CD14-positive monocyte (primary cell): ENCODE results near the gene TSHZ2. TPM values are rescaled to one million over a fixed set of nuclear protein-coding genes. Genes with fewer than 3 reads are reported as not detected.

Experiments
- DNase-seq, 3 donors: peaks; one replicate each; pipeline ENCODE4 v3.0.0-alpha.2; 2011 to 2022
- H2AFZ ChIP-seq: 2 replicates; pipeline ENCODE4 v1.6.0; 2012; ENCODE audit warnings: mild to moderate bottlenecking, low read depth, low read length, inconsistent platforms; ENCODE audit not compliant: insufficient read depth, poor library complexity, severe bottlenecking
- H3K27ac ChIP-seq, 2 donors: 1 replicate in 1 of 2; 2 replicates in 1 of 2; pipeline ENCODE4 v1.5.1; 2012 to 2013; ENCODE audit warnings: low read length in 2 of 2, control low read depth in 1 of 2, inconsistent platforms in 1 of 2, low read depth in 1 of 2, mild to moderate bottlenecking in 1 of 2
- H3K27me3 ChIP-seq, 2 donors: one replicate each; pipeline versions ENCODE4 v1.6.0 to v1.6.1; 2011 to 2013; ENCODE audit warnings: low read length in 2 of 2; ENCODE audit not compliant: control insufficient read depth in 2 of 2, insufficient read depth in 2 of 2
- H3K36me3 ChIP-seq, 2 donors: replicated peaks in 1 of 2; 1 replicate in 1 of 2; 2 replicates in 1 of 2; pipeline versions ENCODE4 v1.5.1 to v1.6.1; 2012 to 2013; ENCODE audit warnings: low read length in 2 of 2, control low read depth in 1 of 2, inconsistent platforms in 1 of 2, mild to moderate bottlenecking in 1 of 2; ENCODE audit not compliant: insufficient read depth in 2 of 2, control insufficient read depth in 1 of 2
- H3K4me1 ChIP-seq, 2 donors: 1 replicate in 1 of 2; 2 replicates in 1 of 2; pipeline versions ENCODE4 v1.5.1 to v1.6.1; 2012 to 2013; ENCODE audit warnings: low read length in 2 of 2, control low read depth in 1 of 2, inconsistent platforms in 1 of 2, mild to moderate bottlenecking in 1 of 2, moderate library complexity in 1 of 2; ENCODE audit not compliant: insufficient read depth in 2 of 2, control insufficient read depth in 1 of 2
- H3K4me2 ChIP-seq: replicated peaks from 2 replicates; pipeline ENCODE3; 2012; ENCODE audit warnings: low read length, moderate library complexity, mild to moderate bottlenecking; ENCODE audit not compliant: poor library complexity, severe bottlenecking; ENCODE audit errors: extremely low read depth
- H3K4me3 ChIP-seq, 3 experiments: fragments of 200-600 bp in 1 of 3; sonication (generic) in 1 of 3; replicated peaks in 1 of 3; 1 replicate in 2 of 3; 2 replicates in 1 of 3; pipeline ENCODE4 v1.5.1; 2011 to 2013; ENCODE audit warnings: low read length in 3 of 3, mild to moderate bottlenecking in 3 of 3, control low read depth in 2 of 3, low read depth in 2 of 3, inconsistent platforms in 1 of 3, moderate library complexity in 1 of 3
- H3K79me2 ChIP-seq: 2 replicates; pipeline ENCODE4 v1.6.0; 2012; ENCODE audit warnings: mild to moderate bottlenecking, control low read depth, inconsistent platforms, low read length, moderate library complexity; ENCODE audit not compliant: insufficient read depth
- H3K9ac ChIP-seq: 2 replicates; pipeline ENCODE4 v1.6.0; 2017; ENCODE audit warnings: low read length, mild to moderate bottlenecking; ENCODE audit not compliant: insufficient read depth, poor library complexity, severe bottlenecking
- H3K9me3 ChIP-seq, 2 donors: replicated peaks in 1 of 2; 1 replicate in 1 of 2; 2 replicates in 1 of 2; pipeline versions ENCODE4 v1.5.1 to v1.6.1; 2012 to 2013; ENCODE audit warnings: low read length in 2 of 2, control low read depth in 1 of 2; ENCODE audit not compliant: control insufficient read depth in 1 of 2, insufficient read depth in 1 of 2
- H4K20me1 ChIP-seq: 2 replicates; pipeline ENCODE4 v1.6.0; 2012; ENCODE audit warnings: mild to moderate bottlenecking, low read length, control low read depth, moderate library complexity; ENCODE audit not compliant: insufficient read depth
- H3K27ac Mint-ChIP-seq, 7 donors: one replicate each; pipeline ENCODE4 v1.8.0; 2020; ENCODE audit warnings: mild to moderate bottlenecking in 7 of 7, mixed read lengths in 7 of 7, moderate library complexity in 6 of 7, inconsistent platforms in 2 of 7
- H3K27me3 Mint-ChIP-seq, 3 donors: one replicate each; pipeline ENCODE4 v1.8.0; 2021 to 2022; ENCODE audit warnings: low read depth in 3 of 3, mild to moderate bottlenecking in 3 of 3, mixed read lengths in 3 of 3, moderate library complexity in 3 of 3, inconsistent platforms in 1 of 3
- H3K36me3 Mint-ChIP-seq, 2 donors: one replicate each; pipeline ENCODE4 v1.8.0; 2020; ENCODE audit warnings: mixed read lengths in 2 of 2, inconsistent platforms in 1 of 2, mild to moderate bottlenecking in 1 of 2
- H3K4me1 Mint-ChIP-seq: one replicate; pipeline ENCODE4 v1.8.0; 2020; ENCODE audit warnings: mild to moderate bottlenecking, mixed read lengths
- H3K4me3 Mint-ChIP-seq, 2 donors: one replicate each; pipeline ENCODE4 v1.8.0; 2020; ENCODE audit warnings: mild to moderate bottlenecking in 2 of 2, mixed read lengths in 2 of 2, moderate library complexity in 1 of 2
- H3K9me3 Mint-ChIP-seq, 7 donors: one replicate each; pipeline ENCODE4 v1.8.0; 2020 to 2022; ENCODE audit warnings: mixed read lengths in 7 of 7, mild to moderate bottlenecking in 6 of 7, moderate library complexity in 6 of 7, inconsistent platforms in 2 of 7
- WGBS: methylation state at CpG from one replicate; pipeline ENCODE4 v1.1.5; 2013; ENCODE audit warnings: missing lambda C conversion rate; ENCODE audit not compliant: insufficient coverage; 5-methylcytosine and 5-hydroxymethylcytosine counted together
- intact Hi-C, 2 donors: fragments of 100-400 bp; cut with micrococcal nuclease; formaldehyde crosslinking; loops; one replicate each; pipeline versions ENCODE4 v1.15.0 to v1.15.1; 2023
- polyA plus RNA-seq, 3 donors: library from polyadenylated mRNA; depleted of rRNA in 1 of 3; unstranded in 2 of 3; stranded (reverse) in 1 of 3; fragments of 300-500 nt in 2 of 3; fragments of >200 nt in 1 of 3; fragmentation: Illumina TruSeq in 2 of 3; gene quantifications; 1 replicate in 2 of 3; 2 replicates in 1 of 3; pipeline ENCODE4 v1.2.3, GENCODE V29; 2012 to 2021
- TF ChIP-seq, protein P1 (sequence below): fragments of 200-600 bp; IDR thresholded peaks from one replicate; pipeline ENCODE4 v1.8.0; 2022; ENCODE audit warnings: antibody characterized with exemption, mild to moderate bottlenecking

The TSHZ2 gene
- polyA plus RNA-seq, 3 donors: not detected

DNA sequence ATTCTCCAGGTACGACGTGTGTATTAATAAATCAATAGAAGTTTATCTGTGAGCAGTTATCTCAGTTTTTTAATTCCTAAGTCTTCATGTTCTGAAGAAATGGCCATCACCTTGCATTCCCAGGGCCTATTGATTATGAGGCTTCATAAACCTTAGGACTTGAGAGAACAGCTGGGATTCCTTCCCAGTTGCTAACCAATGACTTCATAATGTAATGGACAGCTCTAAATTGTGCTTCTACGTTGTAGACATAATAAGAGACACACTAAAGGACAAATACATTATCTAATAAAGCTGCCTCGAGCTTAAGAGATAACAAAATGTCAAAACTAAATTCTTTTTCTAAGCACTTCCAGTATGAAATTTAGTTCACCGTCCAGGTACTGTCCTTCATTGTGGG lies 30.6 kb downstream of the TSHZ2 start:
- no peak overlapping the region for H3K4me2 ChIP-seq
- no peaks in the 10 kb centered on the region for H3K4me1 Mint-ChIP-seq

DNA sequence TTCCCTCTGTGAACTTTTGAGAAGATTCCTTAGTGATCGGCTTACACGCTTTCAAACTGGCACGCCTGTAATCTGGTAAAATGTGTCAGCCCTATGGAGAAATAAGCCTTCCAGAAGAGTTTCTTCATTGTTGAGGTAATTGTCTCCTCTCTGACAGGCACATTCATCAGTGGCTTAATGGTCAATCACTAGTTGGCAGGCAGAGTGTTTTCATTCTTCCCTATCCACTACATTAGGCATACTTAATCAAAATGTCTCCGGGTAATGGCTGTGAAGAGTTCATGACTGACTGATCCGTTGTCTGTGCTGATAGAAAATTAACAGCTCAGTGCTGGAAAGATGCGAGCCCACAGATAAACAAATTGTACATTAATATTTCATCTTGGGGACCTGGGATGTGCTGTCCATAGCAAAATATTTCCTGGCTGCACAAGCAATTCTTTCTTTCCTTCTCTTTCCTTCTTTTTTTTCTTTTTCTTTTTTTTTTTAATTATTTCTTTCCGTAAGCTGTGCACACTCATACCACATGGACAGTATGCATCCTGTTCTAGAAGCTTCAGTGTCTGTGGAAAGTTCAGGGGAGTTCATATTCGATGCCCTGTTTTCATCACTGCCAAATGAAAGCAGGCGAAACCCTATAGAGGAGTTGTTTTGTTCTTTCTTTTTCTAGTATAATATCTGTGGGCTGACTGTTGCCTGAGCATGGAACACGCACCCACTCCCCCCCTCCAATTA lies 31.4 kb downstream of the TSHZ2 start:
- H3K9ac ChIP-seq: no peak overlapping the region
- Mint-ChIP-seq H3K4me3 (no peak overlapping the region), H3K9me3 (peaks cover 0 to 4% (median 0%) of the 10 kb centered on the region in 7 donors), H3K27me3 (peaks cover 0 to 4% (median 3%) of the 10 kb centered on the region in 3 donors), H3K4me1 (no peaks in the 10 kb centered on the region), H3K27ac (no peak overlapping the region), H3K36me3 (no peaks in the 10 kb centered on the region)
- no peak overlapping the region for H3K4me2 ChIP-seq
- H3K9me3 ChIP-seq: no peaks in the 10 kb centered on the region
- no peaks in the 10 kb centered on the region for H3K27me3 ChIP-seq
- no peak overlapping the region for H3K4me3 ChIP-seq
- intact Hi-C loops: no loop called here
- no peak overlapping the region for H2AFZ ChIP-seq
- H4K20me1 ChIP-seq: no peaks in the 10 kb centered on the region
- no peaks in the 10 kb centered on the region for H3K4me1 ChIP-seq
- TF ChIP-seq, protein P1, sequence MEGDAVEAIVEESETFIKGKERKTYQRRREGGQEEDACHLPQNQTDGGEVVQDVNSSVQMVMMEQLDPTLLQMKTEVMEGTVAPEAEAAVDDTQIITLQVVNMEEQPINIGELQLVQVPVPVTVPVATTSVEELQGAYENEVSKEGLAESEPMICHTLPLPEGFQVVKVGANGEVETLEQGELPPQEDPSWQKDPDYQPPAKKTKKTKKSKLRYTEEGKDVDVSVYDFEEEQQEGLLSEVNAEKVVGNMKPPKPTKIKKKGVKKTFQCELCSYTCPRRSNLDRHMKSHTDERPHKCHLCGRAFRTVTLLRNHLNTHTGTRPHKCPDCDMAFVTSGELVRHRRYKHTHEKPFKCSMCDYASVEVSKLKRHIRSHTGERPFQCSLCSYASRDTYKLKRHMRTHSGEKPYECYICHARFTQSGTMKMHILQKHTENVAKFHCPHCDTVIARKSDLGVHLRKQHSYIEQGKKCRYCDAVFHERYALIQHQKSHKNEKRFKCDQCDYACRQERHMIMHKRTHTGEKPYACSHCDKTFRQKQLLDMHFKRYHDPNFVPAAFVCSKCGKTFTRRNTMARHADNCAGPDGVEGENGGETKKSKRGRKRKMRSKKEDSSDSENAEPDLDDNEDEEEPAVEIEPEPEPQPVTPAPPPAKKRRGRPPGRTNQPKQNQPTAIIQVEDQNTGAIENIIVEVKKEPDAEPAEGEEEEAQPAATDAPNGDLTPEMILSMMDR: no peak
- no peak overlapping the region for H3K27ac ChIP-seq
- no peaks in the 10 kb centered on the region for H3K36me3 ChIP-seq
- 40% methylated on average over 1 of the region's 10 CpGs for WGBS
- DNase-seq: no peak
- H3K79me2 ChIP-seq: no peaks in the 10 kb centered on the region

More for the DNA sequence above, 30.6 kb downstream of the TSHZ2 start:
- Histone ChIP-seq H2AFZ (no peak overlapping the region), H3K27ac (no peak overlapping the region), H3K36me3 (no peaks in the 10 kb centered on the region), H3K9me3 (no peaks in the 10 kb centered on the region), H3K79me2 (no peaks in the 10 kb centered on the region), H3K9ac (no peak overlapping the region), H3K4me1 (no peaks in the 10 kb centered on the region), H3K27me3 (no peaks in the 10 kb centered on the region), H3K4me3 (no peak overlapping the region), H4K20me1 (no peaks in the 10 kb centered on the region)
- TF ChIP-seq, protein P1: no peak
- intact Hi-C loops: no loop called here
- WGBS: no CpG with 5 or more reads among the region's 5 CpGs
- Mint-ChIP-seq H3K36me3 (no peaks in the 10 kb centered on the region), H3K4me3 (no peak overlapping the region), H3K27me3 (peaks cover 0 to 3% (median 2%) of the 10 kb centered on the region in 3 donors), H3K27ac (no peak overlapping the region), H3K9me3 (peaks cover 0 to 4% (median 0%) of the 10 kb centered on the region in 7 donors)
- DNase-seq: no peak
